ENCODE data around the gene PNMA6F.

Gene PNMA6F

DNA sequence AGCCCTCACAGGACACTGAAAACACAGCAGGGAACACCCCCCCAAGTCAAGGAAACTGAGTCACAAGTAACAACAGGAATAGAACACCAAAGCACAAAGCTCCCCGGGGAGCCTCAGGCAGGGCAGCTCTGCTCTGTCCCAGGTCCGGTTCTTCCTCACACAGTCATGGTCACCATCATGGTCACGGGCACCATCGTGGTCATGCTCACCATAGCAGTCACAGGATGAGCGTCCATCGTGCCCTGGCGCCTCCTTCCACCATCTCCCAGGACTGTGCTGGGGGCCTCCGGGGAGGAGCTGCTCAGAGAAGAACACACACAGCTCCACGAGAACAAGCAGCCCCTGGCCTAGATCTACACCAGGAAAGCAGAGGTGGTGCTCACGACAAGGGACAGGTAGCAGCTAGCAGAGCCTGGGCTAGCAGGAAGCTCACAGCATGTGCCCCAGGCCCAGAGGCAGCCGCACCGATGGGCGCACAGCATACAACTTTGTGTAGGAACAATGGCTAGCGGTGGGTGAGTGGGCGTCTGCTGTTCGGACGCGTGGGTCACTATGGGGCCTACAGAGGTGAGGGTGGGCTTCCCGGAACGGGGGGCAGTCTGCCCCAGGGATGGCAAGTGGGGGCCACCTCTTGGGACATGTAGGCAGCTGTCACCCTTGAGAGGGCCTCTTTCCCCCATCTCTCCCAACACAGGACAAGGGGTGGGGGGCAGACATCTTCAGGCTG is 3.4 kb downstream of the PNMA6F start:
- Histone ChIP-seq H3K36me3 (ENCODE audit: insufficient read depth, low read length) (no peaks in the 10 kb centered on the region), H3K27me3 (ENCODE audit: insufficient read depth, low read length) (peaks cover 16% of the 10 kb centered on the region), H2AFZ (ENCODE audit: low read length, unreplicated experiment) (no peak overlapping the region), H3K27ac (ENCODE audit: low read depth, low read length) (no peak overlapping the region), H3K79me2 (ENCODE audit: control insufficient read depth, insufficient read depth, low read length, unreplicated experiment) (no peaks in the 10 kb centered on the region), H3K4me1 (ENCODE audit: control insufficient read depth, insufficient read depth, low read length, unreplicated experiment) (no peaks in the 10 kb centered on the region), H3K4me3 (ENCODE audit: low read depth, low read length) (no peak overlapping the region)

DNA sequence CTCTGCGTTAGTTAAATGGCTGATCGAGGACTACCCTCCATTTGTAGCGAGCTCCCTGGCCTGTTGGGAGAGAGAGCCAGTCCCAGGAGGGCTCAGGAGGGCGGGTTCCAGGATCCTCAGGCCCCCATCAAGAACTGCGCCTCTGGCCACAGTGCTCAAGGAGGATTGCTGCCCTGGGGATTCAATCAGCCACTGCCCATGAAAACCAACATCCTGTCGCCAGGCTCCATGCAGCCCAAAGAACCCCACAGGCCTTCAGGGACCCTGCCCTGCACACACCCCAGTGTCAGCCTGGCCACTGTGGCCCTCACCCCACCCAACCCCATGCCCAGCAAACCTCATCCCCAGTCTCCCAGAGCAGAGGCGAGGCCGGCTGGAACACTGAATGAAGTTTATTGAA is 4.3 kb downstream of the PNMA6F start:
- H2AFZ ChIP-seq (ENCODE audit: low read length, unreplicated experiment), result no peak overlapping the region
- H3K27ac ChIP-seq (ENCODE audit: low read depth, low read length), result no peak overlapping the region
- no peak overlapping the region for H3K4me3 ChIP-seq (ENCODE audit: low read depth, low read length)
- no peaks in the 10 kb centered on the region for H3K79me2 ChIP-seq (ENCODE audit: control insufficient read depth, insufficient read depth, low read length, unreplicated experiment)
- H3K36me3 ChIP-seq (ENCODE audit: insufficient read depth, low read length), result no peaks in the 10 kb centered on the region
- H3K4me1 ChIP-seq (ENCODE audit: control insufficient read depth, insufficient read depth, low read length, unreplicated experiment), result no peaks in the 10 kb centered on the region
- peaks cover 9% of the 10 kb centered on the region for H3K27me3 ChIP-seq (ENCODE audit: insufficient read depth, low read length)

DNA sequence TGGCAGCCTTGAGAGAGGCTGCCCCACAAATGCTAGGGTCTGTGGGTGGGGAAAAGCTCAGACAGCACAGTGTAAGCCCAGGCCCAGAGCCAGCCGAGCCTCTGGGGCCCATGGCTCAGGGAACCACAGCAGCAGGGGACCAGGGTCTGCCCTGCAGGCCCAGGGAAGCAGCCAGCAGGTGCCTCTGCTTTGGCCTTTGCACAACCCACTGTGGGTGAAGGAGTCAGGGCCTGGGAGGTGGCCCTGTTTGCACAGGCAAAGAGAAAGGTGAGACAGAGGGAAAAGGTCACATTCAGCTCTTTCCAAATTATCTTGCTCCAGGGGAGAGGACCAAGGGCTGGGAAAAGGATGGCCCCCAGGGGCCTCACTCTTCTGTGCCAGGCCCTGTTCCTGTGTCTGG is 8.7 kb downstream of the PNMA6F start:
- no peak overlapping the region for H2AFZ ChIP-seq (ENCODE audit: low read length, unreplicated experiment)
- no peak overlapping the region for H3K27ac ChIP-seq (ENCODE audit: low read depth, low read length)
- no peak overlapping the region for H3K4me3 ChIP-seq (ENCODE audit: low read depth, low read length)
- H3K36me3 ChIP-seq (ENCODE audit: insufficient read depth, low read length), result no peaks in the 10 kb centered on the region
- no peaks in the 10 kb centered on the region for H3K79me2 ChIP-seq (ENCODE audit: control insufficient read depth, insufficient read depth, low read length, unreplicated experiment)
- H3K4me1 ChIP-seq (ENCODE audit: control insufficient read depth, insufficient read depth, low read length, unreplicated experiment), result no peaks in the 10 kb centered on the region
- H3K27me3 ChIP-seq (ENCODE audit: insufficient read depth, low read length), result no peaks in the 10 kb centered on the region

DNA sequence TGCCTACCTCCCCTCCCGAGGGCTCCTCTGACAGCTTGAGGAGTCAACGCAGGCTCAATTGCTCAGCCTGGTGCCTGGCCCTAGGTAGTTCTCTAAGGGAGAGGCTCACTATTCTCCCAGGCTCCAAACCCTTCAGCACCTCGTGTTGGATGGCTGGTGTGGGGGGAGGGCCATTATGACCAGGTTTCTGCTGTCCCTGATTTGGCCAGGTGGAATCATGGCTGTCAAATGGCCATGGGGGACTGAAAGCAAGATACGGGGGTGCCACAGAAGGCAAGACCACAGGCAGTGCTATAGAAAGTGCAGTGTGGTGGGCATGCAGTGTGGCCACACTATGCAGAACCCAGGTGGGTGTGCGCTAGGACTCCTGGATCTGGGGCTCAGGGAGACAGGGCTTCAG is 9.5 kb downstream of the PNMA6F start:
- Histone ChIP-seq H3K79me2 (ENCODE audit: control insufficient read depth, insufficient read depth, low read length, unreplicated experiment) (no peaks in the 10 kb centered on the region), H3K27ac (ENCODE audit: low read depth, low read length) (no peak overlapping the region), H3K4me3 (ENCODE audit: low read depth, low read length) (no peak overlapping the region), H3K4me1 (ENCODE audit: control insufficient read depth, insufficient read depth, low read length, unreplicated experiment) (no peaks in the 10 kb centered on the region), H3K27me3 (ENCODE audit: insufficient read depth, low read length) (no peaks in the 10 kb centered on the region), H2AFZ (ENCODE audit: low read length, unreplicated experiment) (no peak overlapping the region), H3K36me3 (ENCODE audit: insufficient read depth, low read length) (no peaks in the 10 kb centered on the region)

DNA sequence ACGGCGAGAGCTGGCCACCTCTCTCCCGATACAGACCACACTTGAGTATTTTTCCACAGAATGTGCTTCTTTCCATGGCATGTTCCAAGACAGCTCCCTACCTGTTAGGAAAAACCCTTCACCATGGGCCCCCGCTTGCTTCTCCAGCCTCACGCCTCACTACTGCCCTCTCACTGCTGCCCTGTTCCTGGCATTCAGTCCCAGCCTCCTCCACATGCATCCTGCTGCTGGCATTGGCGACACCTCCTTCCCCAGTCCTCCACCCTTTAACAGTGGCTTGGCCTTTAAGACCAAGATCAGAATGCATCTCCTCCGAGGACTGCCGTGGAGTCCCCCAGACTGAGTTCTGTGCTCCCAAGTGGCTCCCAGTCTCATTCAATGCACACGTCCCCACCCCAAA is 10.7 kb downstream of the PNMA6F start:
- no peaks in the 10 kb centered on the region for H3K27me3 ChIP-seq (ENCODE audit: insufficient read depth, low read length)
- no peaks in the 10 kb centered on the region for H3K4me1 ChIP-seq (ENCODE audit: control insufficient read depth, insufficient read depth, low read length, unreplicated experiment)
- no peak overlapping the region for H3K27ac ChIP-seq (ENCODE audit: low read depth, low read length)
- no peak overlapping the region for H2AFZ ChIP-seq (ENCODE audit: low read length, unreplicated experiment)
- no peaks in the 10 kb centered on the region for H3K36me3 ChIP-seq (ENCODE audit: insufficient read depth, low read length)
- no peak overlapping the region for H3K4me3 ChIP-seq (ENCODE audit: low read depth, low read length)
- no peaks in the 10 kb centered on the region for H3K79me2 ChIP-seq (ENCODE audit: control insufficient read depth, insufficient read depth, low read length, unreplicated experiment)

DNA sequence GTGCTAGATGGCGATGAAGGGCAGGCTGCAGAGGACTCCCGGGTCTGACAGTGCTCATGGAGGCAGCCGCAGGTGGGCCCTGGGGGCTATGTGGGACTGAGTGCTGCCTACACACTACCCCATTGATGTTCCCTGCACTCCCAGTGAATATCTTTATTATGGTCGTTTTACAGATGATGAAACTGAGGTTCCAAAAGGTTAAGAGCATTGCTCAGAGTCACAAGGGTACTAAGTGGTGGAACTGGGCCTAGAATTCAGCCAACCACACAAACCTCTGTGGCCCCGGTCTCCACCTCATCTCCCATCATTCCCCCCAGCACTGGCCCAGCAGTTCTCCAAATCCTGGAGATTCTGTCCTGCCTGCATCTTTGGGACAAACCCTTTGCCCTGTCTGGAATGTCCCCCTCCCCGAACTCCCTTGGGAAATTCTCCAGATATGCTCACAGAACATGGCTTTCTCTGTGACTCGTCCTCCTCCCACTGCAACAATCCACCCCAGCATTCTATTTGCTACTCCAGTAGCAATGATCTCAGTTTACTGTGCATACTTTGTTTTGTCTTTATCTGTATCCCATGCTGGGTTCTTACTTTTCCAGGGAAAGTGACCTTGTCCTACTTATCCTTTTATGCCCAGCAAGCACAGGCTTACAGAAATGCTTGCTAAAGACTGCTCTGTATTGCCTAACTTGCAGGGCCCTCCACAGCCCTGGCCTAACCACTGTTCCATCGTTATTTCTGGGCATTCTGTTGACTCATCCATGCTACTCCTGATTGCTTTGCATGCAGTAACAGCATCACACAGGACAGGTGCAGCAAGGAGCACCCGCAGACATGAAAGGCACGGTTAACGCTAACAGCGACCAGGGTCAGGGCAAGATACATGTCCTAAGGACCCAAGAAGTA is 14.0 kb downstream of the PNMA6F start:
- H2AFZ ChIP-seq (ENCODE audit: low read length, unreplicated experiment), result no peak overlapping the region
- H3K4me3 ChIP-seq (ENCODE audit: low read depth, low read length), result no peak overlapping the region
- H3K4me1 ChIP-seq (ENCODE audit: control insufficient read depth, insufficient read depth, low read length, unreplicated experiment), result no peaks in the 10 kb centered on the region
- peaks cover 11% of the 10 kb centered on the region for H3K27me3 ChIP-seq (ENCODE audit: insufficient read depth, low read length)
- H3K36me3 ChIP-seq (ENCODE audit: insufficient read depth, low read length), result no peaks in the 10 kb centered on the region
- no peaks in the 10 kb centered on the region for H3K79me2 ChIP-seq (ENCODE audit: control insufficient read depth, insufficient read depth, low read length, unreplicated experiment)
- H3K27ac ChIP-seq (ENCODE audit: low read depth, low read length), result no peak overlapping the region

DNA sequence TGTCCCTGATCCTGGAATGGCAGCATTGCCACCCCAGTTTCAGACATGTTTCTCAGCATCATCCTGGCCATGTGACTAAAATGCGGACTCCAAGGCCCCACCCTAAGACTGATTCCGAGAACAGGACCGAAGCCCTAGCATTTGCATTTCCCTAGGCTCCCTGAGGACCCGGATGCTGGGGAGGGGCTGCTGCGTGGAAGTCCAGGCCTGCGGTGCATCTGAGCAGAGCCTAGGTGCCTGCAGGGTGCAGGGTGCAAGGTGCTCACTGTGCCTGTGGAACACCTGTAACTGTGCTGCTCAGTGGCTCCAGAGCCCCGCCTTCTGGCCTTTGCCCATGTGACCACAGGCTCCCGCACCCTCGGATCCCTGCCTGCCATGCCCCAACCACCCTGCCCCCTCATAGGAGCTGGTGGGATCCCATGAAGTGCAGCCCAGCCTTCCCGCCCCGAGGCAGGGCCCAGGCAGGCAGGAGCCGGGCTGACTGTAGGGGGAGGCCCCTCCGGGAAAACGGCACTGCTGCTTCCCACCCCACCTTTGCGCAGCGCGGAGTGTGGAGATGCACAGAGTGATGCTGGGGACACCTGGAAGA is 14.9 kb downstream of the PNMA6F start:
- Histone ChIP-seq H3K27ac (ENCODE audit: low read depth, low read length) (no peak overlapping the region), H2AFZ (ENCODE audit: low read length, unreplicated experiment) (no peak overlapping the region), H3K79me2 (ENCODE audit: control insufficient read depth, insufficient read depth, low read length, unreplicated experiment) (no peaks in the 10 kb centered on the region), H3K4me1 (ENCODE audit: control insufficient read depth, insufficient read depth, low read length, unreplicated experiment) (no peaks in the 10 kb centered on the region), H3K27me3 (ENCODE audit: insufficient read depth, low read length) (peaks cover 11% of the 10 kb centered on the region), H3K36me3 (ENCODE audit: insufficient read depth, low read length) (no peaks in the 10 kb centered on the region), H3K4me3 (ENCODE audit: low read depth, low read length) (no peak overlapping the region)

DNA sequence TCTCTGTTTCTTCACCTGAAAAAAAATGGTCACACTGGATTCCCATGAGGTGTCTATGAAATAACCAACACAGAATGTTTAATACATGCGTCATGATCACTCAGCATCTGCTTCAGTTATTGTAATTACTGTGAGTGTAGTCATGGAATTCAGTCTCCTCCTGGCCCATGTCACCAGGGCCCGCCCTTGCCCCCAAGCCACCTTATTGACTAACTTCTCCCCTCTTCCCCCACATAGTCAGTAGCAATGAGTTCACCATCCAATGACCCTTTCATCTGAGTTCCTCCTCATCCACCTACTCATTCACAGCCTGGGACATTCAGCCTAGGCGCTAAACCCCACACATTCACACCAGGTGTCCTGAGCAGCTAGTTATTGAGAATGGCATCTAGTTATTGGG is 15.6 kb downstream of the PNMA6F start:
- H3K4me3 ChIP-seq (ENCODE audit: low read depth, low read length), result no peak overlapping the region
- no peaks in the 10 kb centered on the region for H3K36me3 ChIP-seq (ENCODE audit: insufficient read depth, low read length)
- peaks cover 11% of the 10 kb centered on the region for H3K27me3 ChIP-seq (ENCODE audit: insufficient read depth, low read length)
- H2AFZ ChIP-seq (ENCODE audit: low read length, unreplicated experiment), result no peak overlapping the region
- no peaks in the 10 kb centered on the region for H3K79me2 ChIP-seq (ENCODE audit: control insufficient read depth, insufficient read depth, low read length, unreplicated experiment)
- no peak overlapping the region for H3K27ac ChIP-seq (ENCODE audit: low read depth, low read length)
- H3K4me1 ChIP-seq (ENCODE audit: control insufficient read depth, insufficient read depth, low read length, unreplicated experiment), result no peaks in the 10 kb centered on the region

DNA sequence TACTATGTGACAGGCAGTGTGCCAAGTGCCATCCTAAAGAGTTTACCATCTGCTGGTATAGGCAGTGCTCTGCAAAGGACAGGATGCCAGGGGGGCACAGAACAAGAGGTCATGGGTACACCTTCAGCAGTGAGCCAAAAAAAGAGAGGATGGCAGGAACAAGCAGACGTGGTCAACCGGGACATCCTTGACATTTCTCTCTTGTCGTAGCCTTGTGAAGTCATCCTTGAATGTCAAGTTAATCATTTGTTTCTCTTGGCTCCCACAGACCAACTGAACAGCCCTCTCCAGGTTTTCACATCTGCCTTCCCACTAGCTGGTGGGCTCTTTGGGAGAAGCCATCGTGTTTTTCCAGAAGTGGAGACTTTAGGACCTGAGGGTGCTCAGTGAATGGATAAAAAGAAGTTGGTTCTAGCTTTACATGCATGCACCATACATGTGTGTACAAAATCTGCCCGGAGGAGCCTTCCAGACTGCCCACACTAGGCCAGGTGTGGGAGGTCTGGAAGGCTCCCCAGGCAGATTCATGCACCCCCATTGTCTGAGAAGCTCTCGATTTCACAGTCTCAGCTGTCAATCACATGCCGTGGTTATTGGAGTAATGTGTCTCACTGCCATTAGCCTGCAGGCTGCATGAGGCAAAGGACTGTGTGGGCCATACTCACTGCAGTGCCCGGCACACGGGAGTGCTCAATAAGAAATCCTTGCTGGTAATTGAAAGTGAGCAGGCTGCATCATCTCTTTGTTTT is 16.4 kb downstream of the PNMA6F start:
- H3K79me2 ChIP-seq (ENCODE audit: control insufficient read depth, insufficient read depth, low read length, unreplicated experiment), result no peaks in the 10 kb centered on the region
- no peak overlapping the region for H3K4me3 ChIP-seq (ENCODE audit: low read depth, low read length)
- H2AFZ ChIP-seq (ENCODE audit: low read length, unreplicated experiment), result no peak overlapping the region
- peaks cover 11% of the 10 kb centered on the region for H3K27me3 ChIP-seq (ENCODE audit: insufficient read depth, low read length)
- no peaks in the 10 kb centered on the region for H3K36me3 ChIP-seq (ENCODE audit: insufficient read depth, low read length)
- no peak overlapping the region for H3K27ac ChIP-seq (ENCODE audit: low read depth, low read length)
- H3K4me1 ChIP-seq (ENCODE audit: control insufficient read depth, insufficient read depth, low read length, unreplicated experiment), result no peaks in the 10 kb centered on the region
